ENCODE results near the gene ARMC3. TPM values are rescaled to one million over a fixed set of nuclear protein-coding genes. Genes with fewer than 3 reads are reported as not detected.

Gene ARMC3
- total RNA-seq, 1 experiment from 2014 or later: 0.59 TPM

GRCh38 chr10:23078114-23078513, 150.3 kb downstream of the ARMC3 start:
- H3K27me3 ChIP-seq (ENCODE audit: control insufficient read depth, insufficient read depth, low read length): no peaks in the 10 kb centered on the region
- no peaks in the 10 kb centered on the region for H3K36me3 ChIP-seq (replicated peaks; ENCODE audit: control insufficient read depth, insufficient read depth, low read length)
- H3K4me3 ChIP-seq (ENCODE audit: insufficient read depth, low read depth, low read length): no peak overlapping the region
- no peak for DNase-seq

- no peak for DNase-seq
- Histone ChIP-seq H3K27me3 (ENCODE audit: control insufficient read depth, insufficient read depth, low read length) (no peaks in the 10 kb centered on the region), H3K4me3 (ENCODE audit: insufficient read depth, low read depth, low read length) (no peak overlapping the region), H3K36me3 (replicated peaks; ENCODE audit: control insufficient read depth, insufficient read depth, low read length) (no peaks in the 10 kb centered on the region)
Measured at GRCh38 chr10:23079700-23080099, 151.8 kb downstream of the ARMC3 start.

- Histone ChIP-seq H3K27me3 (ENCODE audit: control insufficient read depth, insufficient read depth, low read length) (no peaks in the 10 kb centered on the region), H3K36me3 (replicated peaks; ENCODE audit: control insufficient read depth, insufficient read depth, low read length) (no peaks in the 10 kb centered on the region), H3K4me3 (ENCODE audit: insufficient read depth, low read depth, low read length) (no peak overlapping the region)
- no peak for DNase-seq
Measured at GRCh38 chr10:23080262-23080661, 152.4 kb downstream of the ARMC3 start.

- H3K36me3 ChIP-seq (replicated peaks; ENCODE audit: control insufficient read depth, insufficient read depth, low read length): no peaks in the 10 kb centered on the region
- no peak for DNase-seq
- no peaks in the 10 kb centered on the region for H3K27me3 ChIP-seq (ENCODE audit: control insufficient read depth, insufficient read depth, low read length)
- H3K4me3 ChIP-seq (ENCODE audit: insufficient read depth, low read depth, low read length): no peak overlapping the region
Measured at GRCh38 chr10:23081221-23081750, 153.4 kb downstream of the ARMC3 start.

- DNase-seq: no peak
- no peaks in the 10 kb centered on the region for H3K36me3 ChIP-seq (replicated peaks; ENCODE audit: control insufficient read depth, insufficient read depth, low read length)
- H3K27me3 ChIP-seq (ENCODE audit: control insufficient read depth, insufficient read depth, low read length): no peaks in the 10 kb centered on the region
- no peak overlapping the region for H3K4me3 ChIP-seq (ENCODE audit: insufficient read depth, low read depth, low read length)
Measured at GRCh38 chr10:23081891-23082290, 154.0 kb downstream of the ARMC3 start.

Other genes with a start within 250 kb of the ARMC3 start
- gene PIP4K2A, start 213.5 kb upstream of the ARMC3 start, total RNA-seq (2014; rRNA removed; shearing (Covaris generic)): 31.7 and 32.2 TPM in 2 replicates
- 17.5 and 19.2 TPM in 2 replicates for gene MSRB2, start 167.5 kb downstream of the ARMC3 start, total RNA-seq (2014; rRNA removed; shearing (Covaris generic))

All from H7 (cell line).